Activated CD4-positive, CD25-positive, alpha-beta regulatory T cell (primary cell): Measurements from ENCODE around the gene UXT.
A peak's percentile ranks its signal among the peaks of the same experiment; 100 is the strongest.
"Not testable (repeated sequence)": the region's sequence is repeated elsewhere in the genome, so short reads cannot be mapped to it uniquely, and the experiment has no call there.

ENCODE experiments used
- DNase-seq, 4 experiments: peaks; one replicate each; lab custom pipeline; 2025; lab: John Stamatoyannopoulos, UW

UXT gene, protein sequence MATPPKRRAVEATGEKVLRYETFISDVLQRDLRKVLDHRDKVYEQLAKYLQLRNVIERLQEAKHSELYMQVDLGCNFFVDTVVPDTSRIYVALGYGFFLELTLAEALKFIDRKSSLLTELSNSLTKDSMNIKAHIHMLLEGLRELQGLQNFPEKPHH

GRCh38 chrX:47658684-47659420, at the start of gene UXT:
Gene UXT, minus strand, starts transcription at chrX:47659180. Its CDS starts 253 bp downstream, at chrX:47658927.
- peak; percentile 67 to 84 (median 80) for DNase-seq

GRCh38 chrX:47707031-47707780, 48.2 kb upstream of the UXT start:
- DNase-seq = no peak

DNA sequence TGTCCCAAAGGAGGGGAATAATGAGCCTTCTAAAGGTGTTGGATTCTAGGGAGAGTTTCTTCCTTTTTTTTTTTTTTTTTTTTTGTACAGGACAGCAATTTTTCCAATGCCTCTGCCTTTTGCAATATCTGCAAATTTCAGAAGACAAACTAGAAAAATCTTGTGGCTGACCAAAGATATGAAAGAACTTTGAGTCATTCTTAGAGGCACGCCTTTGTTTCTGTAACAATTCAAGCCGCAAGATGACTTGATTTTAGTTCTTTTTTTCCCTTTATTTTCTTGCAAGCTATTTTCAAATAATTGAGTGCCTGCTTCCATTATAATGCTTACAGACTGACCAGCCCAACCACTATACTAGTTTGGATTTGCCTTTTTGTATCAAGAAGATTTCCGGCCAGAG, 47.6 kb upstream of the UXT start:
- DNase-seq = no peak

GRCh38 chrX:47704736-47705135, 45.8 kb upstream of the UXT start:
- DNase-seq = no peak

DNA sequence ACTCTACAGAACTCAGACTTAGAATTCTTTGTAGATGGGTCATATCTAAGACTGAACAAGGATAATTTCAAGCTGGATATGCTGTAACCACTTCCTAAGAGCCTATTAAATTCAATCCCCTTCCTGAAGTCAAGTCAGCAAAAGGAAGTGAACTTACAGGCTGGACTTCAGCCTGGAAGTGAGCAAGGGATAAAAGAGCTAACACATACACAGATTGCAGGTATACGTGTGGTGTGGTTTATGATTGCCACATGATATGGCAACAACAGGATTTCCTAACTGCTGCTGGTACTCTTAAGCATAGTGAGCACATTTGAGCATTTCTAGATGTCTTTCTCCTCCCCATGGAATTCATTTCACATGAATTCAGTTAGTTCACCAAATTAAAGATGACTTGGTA, 38.2 kb upstream of the UXT start:
- DNase-seq = no peak

DNA sequence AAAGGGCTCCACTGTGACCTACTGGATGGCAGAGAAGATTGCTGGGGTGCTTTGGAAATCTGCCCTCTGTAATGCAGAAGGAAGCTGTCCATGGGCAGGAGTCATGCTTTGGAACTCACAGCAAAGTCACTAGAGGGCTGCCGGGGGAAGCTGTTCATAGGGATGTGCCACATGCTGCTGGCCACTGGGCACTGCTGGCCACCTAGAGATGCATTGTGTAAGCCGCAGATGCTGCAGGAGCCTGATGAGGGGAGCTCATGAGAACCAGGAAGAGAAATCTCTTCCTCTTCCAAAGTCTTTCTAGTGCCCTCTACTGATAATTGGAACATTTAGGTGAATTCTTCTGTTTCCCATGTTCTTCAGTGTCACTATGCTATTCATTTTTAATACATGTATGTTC, 31.2 kb upstream of the UXT start:
- no peak for DNase-seq

GRCh38 chrX:47687263-47687662, 28.3 kb upstream of the UXT start:
- no peak for DNase-seq

DNA sequence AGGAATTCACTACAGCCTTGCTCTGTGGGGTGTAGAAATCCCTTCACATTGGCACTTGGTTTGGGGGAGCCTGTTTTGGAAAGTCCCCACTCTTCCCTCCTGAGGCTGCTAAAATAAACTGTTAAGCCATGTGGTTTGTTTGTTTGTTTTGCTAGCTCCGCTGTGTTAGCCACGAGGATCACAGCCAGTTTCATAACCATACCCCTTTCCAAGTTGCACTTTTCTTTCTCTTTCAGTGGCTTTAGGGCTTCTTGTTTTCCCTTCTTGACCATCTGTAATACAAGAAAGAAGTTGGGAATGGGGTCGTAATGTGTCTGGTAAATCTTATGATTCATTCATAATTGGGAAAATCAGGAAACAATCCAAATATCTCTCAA, 24.8 kb upstream of the UXT start:
- DNase-seq = no peak

DNA sequence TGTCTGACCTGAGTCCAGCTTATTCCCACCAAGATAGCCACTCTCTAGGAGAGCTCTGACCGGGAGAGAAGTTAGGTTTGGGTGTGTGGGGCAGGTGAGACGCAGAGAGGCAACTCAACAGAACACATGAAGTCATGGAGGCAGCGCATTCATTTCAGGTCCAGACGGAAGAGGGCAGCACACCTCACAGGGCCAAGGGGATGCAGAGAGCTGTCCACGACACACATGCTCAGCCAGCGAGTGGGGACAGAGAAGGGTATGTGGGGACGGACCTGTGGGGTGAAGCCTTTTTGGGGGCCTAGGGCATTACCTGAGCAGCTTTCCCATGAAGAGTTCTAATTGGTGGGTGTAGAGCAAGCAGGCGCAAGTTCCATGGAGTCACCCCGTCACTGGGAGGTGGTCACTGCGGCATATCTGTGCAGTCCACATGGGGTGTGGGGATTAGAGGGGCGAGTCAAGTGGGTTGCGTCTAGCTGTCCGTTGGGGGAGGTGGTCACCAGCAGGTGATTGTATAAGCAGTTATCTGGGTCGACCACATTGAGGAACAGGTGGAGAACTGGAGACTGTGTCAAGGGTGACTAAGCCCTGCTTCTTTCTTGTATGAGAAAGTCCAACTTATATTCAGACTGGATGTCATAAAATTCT, 24.3 kb upstream of the UXT start:
- no peak for DNase-seq

DNA sequence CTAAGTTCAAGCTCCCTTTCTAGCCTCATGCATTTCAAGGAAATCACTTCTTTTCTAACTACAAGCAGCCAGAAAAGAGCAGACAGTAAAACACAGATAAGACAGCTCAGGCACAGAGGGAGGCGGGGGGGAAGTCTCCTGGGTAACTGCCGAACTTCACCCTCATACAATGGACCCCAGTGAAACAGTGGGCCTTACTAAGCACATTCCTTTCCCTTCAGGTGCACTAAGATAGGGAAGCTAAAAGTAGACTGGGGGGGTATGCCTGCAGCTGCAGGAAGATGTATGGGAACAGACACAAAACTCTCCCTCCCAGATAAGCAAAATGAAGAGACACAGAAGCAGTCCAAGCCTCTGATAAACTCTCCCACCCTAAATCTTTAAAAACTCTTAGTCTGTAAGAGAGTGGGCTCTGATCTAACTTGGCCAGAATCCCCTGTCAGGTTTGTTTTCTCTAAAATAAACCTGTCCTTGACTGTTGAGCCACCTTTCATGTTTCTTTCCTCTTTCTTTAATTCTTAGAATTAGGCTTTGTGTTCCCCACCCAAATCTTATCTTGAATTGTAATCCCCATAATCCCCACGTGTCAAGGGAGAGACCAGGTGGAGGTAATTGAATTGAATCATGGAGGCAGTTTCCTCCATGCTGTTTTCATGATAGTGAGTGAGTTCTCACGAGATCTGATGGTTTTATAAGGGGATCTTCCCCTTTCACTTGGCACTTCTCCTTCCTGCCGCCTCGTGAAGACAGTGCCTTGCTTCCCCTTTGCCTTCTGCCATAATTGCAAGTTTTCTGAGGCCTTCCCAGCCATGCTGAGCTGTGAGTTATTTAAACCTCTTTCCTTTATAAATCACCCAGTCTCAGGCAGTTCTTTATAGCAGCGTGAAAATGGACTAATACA, 17.2 kb upstream of the UXT start:
- not testable (repeated sequence) for DNase-seq

DNA sequence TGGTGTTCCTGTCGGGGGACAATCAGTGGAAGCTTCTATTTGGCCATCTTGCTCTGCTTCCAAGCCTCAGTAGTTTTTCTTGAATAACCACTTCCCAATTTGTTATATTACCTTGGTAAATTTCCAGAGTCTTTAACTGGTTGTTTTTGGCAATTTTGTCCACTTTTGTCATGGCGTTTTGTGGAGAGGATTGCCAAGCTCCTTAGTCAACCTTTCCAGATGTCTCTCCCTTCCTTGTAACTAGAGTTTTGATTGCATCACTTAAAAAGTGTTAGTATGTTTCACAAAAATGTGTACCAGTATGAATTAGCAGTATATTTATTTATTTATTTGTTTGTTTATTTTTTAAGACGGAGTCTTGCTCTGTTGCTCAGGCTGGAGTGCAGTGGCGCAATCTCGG, 15.8 kb upstream of the UXT start:
- DNase-seq = no peak

DNA sequence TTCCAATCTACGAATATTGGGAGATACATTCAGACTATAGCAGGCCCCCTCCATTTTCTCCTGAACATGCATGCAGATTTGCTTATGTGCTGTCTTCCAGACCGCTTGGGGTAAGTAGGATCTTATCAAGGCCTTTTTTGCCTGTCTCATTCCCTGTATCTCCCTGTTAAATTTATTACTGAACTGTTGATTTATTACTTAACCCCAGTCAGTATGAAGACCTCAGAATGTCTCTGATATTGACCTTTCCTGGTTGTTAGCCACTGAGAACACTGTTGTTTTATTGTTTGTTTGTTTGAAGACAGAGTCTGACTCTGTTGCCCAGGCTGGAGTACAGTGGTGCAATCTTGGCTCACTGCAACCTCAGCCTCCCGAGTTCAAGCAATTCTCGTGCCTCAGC, 6.8 kb upstream of the UXT start:
- DNase-seq = not testable (repeated sequence)

GRCh38 chrX:47664737-47665136, 5.8 kb upstream of the UXT start:
- no peak for DNase-seq

DNA sequence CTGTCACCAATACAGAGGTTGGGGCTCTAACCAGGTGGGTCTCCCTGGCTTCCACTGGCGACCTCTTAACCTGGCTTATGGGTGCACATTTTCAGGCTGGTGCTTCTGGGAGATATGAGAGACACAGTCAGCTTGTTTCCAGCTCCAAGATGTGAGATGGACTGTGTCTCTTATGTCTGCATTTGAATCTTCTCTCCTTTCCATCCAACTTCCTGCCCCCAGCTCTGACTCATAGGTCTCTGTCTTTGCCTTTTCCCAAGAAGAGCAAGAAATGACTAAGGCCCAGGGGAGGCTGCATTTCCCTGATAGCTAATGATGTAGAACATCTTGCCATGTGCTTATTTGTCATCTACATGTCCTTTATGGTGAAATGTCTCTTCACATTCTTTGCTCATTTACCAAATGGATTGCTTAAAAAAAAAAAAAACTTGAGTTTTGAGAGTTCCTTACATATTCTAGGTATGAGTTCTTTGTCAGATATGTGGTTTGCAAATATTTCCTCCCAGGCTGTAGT, 3.2 kb upstream of the UXT start:
- no peak for DNase-seq

- DNase-seq = no peak
Measured at GRCh38 chrX:47661539-47661938, 2.6 kb upstream of the UXT start.

DNA sequence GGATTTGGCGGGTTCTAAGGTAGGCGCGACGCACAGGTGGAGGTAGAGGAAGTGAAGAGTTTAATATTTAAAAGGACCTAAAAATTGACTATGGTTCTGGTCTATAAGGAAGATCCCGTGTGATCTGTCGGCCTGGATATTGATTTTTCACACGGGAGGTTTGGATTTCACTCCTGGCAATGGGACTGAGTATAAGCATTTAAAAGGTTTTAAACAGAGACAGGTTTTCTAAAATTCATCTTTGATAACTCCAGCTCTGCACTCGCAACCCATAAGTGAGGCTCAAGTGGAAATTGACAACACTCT, 394 bp upstream of the UXT start:
- DNase-seq = no peak

DNA sequence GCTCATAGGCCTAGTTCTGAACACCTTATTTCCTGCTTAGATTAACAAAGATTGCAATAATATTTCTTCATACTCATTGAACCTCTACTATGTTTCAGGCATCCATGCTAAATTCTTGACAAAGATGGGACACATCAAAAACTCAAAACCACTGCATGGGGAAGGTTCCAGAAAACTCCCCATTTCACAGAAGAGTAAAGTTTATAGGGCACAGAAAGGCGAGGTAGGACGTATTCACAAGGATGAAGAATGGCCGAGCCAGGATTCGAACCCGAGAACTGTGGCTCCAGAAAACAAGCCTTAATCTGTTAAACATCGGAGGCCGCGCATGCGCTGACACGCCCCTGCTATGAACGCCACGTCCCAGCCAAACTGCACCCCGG, 688 bp downstream of the UXT start:
- DNase-seq = no peak

DNA sequence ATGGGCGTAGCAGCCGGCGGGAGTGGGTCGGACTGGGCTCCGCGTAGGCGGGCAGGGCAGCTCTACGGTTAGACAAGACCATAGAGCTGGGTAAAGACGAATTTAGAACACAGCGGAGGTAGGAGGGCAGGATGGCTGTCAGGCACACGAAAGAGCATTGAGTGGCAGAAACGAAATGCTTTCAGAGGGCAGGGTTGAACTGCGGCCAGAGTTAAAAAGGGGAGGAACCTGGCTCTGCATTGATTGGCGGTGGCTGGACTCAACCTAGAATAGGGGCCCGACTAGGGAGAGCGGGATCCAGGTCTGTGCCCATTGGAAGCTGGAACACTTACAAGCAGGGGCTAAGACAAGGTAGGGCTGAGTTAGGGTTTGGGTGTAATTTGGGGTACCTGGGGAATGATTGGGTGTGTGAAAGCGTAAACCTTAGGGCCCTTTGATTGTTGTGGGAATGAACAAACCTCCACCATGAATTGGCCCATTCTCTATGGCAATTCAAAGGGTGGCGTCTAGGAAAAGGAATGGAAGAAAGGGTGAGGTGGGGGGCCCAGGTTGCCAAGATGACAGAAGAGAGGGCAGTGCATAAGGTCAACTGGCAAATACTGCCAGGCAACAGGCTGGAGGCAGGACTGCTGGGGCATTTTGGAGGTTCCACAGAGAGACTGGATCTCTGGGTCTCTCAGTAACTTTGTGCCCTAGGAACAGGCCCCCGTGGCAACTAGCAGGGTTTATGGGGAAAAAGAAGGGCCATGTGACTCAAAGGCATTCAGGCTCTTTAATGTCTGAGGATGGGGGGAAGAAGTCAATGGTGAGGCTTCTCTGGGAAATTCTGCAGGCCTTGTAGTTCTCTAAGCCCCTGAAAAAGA, 7.7 kb downstream of the UXT start:
- no peak for DNase-seq

DNA sequence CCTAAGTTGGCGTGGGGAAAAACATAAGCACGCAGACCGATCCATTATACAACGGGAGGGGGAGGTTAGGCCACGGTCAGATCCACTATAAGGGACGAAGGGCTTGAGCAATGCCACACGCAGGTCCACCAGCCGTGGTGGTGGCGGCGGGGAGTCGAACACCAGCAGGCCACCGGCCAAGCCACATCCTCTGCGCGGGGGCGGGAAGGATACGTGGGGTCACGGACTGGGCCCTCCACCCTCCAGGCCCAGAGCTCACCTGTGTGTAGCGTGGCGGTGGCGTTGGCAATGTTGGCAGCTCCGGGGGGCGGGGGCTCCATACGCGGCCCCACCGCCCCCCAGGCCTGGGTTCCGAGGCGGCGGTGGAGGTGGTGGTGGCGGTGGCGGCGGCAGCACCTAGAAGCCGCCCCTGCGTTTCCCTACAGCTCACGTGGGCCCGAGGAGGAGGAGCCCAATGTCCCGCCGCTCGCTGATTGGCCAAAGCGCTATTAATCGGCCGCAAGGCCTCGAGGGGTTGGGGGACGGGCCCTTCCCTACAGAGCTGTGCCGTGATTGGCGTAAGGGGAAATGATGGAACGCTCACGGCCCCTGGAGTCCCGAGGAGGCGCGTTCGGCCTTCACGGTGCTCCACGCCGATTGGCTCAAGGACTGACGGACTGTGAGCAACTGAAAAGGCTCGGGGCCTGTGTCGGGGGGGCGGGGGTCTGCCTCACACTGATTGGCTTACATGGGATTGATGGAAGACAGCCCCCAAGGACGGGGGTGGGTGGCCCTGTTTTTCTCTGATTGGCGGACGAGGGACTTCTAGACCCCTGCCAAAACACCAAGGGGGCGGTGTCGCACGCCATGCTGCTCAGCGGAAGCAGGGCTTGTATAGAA, 8.6 kb downstream of the UXT start, which contains the start of gene ELK1:
ELK1 (minus strand) TSS at position 400 of the 879 bp plus-strand sequence. CDS start 9,122 bp downstream, outside the sequence.
- DNase-seq = peak; percentile 63 to 78 (median 73)

DNA sequence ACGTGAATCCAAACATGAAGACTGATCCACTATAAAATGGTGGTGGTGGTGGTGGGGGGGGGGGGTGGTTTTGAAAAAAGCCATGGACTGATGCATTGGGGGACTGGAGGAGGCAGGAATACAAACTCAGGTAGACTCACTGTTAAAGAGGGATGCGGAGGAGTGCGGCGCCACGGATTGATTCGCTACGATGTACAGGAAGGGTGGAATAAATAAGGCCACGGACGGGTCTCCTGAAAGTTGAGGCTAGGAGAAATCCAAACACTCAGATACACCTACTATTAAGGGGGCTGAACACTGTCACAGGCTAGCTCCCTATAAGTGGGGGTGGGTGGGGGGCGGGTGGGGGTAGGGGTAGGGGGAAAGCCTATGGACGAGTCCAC, 9.2 kb downstream of the UXT start:
- DNase-seq = no peak
